HUES6 (cell line): ENCODE measurements around the gene KCNMA1.

ENCODE experiments used
- H3K27ac ChIP-seq: 2 replicates; pipeline ENCODE4 v1.7.0; 2013; ENCODE audit warnings: low read depth, mild to moderate bottlenecking, low read length, inconsistent platforms
- H3K27me3 ChIP-seq: 2 replicates; pipeline ENCODE4 v1.6.1; 2013; ENCODE audit warnings: low read length; ENCODE audit not compliant: control insufficient read depth, insufficient read depth
- H3K36me3 ChIP-seq: 2 replicates; pipeline ENCODE4 v1.6.1; 2013; ENCODE audit warnings: low read length; ENCODE audit not compliant: control insufficient read depth, insufficient read depth
- H3K4me1 ChIP-seq: 2 replicates; pipeline ENCODE4 v1.6.1; 2013; ENCODE audit warnings: low read length; ENCODE audit not compliant: control insufficient read depth, insufficient read depth
- H3K4me3 ChIP-seq: 2 replicates; pipeline ENCODE4 v1.5.1; 2013; ENCODE audit warnings: low read depth, low read length
- H3K9ac ChIP-seq: one replicate; pipeline ENCODE4 v1.6.1; 2013; ENCODE audit warnings: mild to moderate bottlenecking, low read length
- H3K9me3 ChIP-seq: 2 replicates; pipeline ENCODE4 v1.6.1; 2013; ENCODE audit warnings: low read depth, low read length; ENCODE audit not compliant: control insufficient read depth, insufficient read depth

Gene KCNMA1

DNA sequence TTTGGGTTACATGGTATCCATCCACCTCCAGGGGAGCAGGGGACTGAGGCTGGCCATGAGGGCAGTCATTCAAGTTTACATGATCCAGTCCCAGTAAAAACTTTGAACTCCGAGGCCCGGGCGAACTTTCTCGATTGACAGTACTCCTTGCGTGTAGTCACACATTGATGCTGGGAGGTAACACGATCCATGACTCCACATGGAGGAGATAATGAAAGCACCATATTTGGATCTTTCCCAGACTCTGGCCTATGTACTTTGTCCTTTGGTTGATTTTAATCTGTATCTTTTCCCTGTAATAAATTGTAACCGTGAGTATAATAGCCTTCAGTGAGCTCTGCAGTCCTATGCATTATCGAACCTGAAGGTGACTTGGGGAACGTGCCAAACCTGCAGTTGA lies 401.6 kb downstream of the KCNMA1 start:
- Histone ChIP-seq H3K9ac (no peak overlapping the region), H3K36me3 (no peaks in the 10 kb centered on the region), H3K9me3 (0 out of 2 replicates have a peak, but pooled peaks cover 2% of the 10 kb centered on the region), H3K4me1 (no peaks in the 10 kb centered on the region), H3K27me3 (no peaks in the 10 kb centered on the region), H3K4me3 (no peak overlapping the region), H3K27ac (no peak overlapping the region)

DNA sequence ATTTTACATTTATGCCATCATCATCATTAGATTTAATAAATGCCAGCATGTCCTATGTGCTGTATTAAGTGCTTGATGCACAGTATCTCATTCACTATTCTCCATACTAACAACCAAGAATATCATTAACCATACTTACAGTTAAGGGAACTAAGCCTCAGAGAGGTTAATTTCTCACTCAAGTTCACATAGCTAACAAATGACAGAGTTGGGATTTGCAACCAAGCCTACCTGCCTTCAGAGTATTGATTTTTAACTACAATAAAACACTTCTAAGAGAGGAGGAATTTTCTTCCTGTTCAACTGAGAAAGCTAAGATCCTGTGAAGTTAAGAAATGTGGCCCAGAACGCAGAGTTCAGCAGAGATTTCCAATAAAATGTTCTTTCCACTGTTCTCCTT lies 403.0 kb downstream of the KCNMA1 start:
- H3K27ac ChIP-seq: no peak overlapping the region

DNA sequence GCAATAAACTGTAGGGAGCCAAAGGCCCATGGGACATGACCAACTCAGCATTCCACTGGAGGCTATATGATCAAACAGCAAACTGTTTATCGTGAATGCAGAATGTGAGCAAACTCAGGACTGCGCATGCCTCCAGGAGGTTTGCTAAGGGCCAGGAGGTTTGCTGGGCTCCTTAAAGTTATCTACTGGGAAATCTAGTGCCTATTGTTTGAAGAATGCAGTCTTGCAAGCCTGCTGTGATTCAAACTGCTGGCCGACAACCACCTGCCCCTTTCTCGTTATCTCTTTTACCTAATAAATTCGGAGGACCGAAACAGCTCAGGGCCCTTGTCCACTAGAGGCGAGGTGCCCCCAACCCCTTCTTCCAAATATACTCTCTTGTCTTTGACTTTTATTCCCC lies 404.1 kb downstream of the KCNMA1 start:
- no peak overlapping the region for H3K27ac ChIP-seq
- 0 out of 2 replicates have a peak, but pooled peaks cover 2% of the 10 kb centered on the region for H3K9me3 ChIP-seq
- no peak overlapping the region for H3K9ac ChIP-seq
- no peaks in the 10 kb centered on the region for H3K4me1 ChIP-seq
- H3K27me3 ChIP-seq: no peaks in the 10 kb centered on the region
- no peak overlapping the region for H3K4me3 ChIP-seq
- no peaks in the 10 kb centered on the region for H3K36me3 ChIP-seq

More for the DNA sequence above, 403.0 kb downstream of the KCNMA1 start:
- 0 out of 2 replicates have a peak, but pooled peaks cover 2% of the 10 kb centered on the region for H3K9me3 ChIP-seq
- H3K36me3 ChIP-seq: no peaks in the 10 kb centered on the region
- no peak overlapping the region for H3K4me3 ChIP-seq
- H3K9ac ChIP-seq: no peak overlapping the region
- no peaks in the 10 kb centered on the region for H3K4me1 ChIP-seq
- H3K27me3 ChIP-seq: no peaks in the 10 kb centered on the region

DNA sequence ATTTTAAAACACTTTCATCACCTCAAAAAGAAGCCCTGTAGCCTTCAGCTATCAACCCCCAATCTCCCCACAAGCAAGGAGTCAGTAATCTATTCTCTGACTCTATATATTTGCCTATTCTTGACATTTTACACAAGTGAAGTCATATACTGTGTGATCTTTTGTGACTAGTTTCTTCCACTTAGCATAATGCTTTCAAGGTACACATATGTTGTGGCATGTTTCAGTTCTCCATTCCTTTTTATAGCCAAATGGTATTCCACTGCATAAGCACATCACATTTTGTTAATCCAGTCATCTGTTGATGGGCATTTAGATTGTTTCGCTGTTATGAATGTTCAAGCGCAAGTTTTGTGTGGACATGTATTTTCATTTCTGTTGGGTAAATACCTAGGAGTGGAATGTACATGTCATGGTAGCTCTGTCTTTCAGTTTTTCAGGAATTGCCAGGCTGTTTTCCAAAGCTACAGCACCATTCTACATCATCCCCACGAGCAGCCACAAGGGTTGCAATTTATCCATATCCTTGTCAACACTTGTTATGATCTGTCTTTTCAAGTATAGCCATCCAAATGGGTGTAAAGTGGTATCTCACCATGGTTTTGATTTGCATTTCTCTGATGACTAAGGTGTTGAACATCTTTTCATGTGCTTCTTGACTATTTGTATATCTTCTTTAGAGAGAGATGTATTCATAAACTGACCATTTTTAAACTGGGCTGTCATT lies 405.6 kb downstream of the KCNMA1 start:
- Histone ChIP-seq H3K9me3 (0 out of 2 replicates have a peak, but pooled peaks cover 2% of the 10 kb centered on the region), H3K27ac (no peak overlapping the region), H3K27me3 (no peaks in the 10 kb centered on the region), H3K9ac (no peak overlapping the region), H3K4me3 (no peak overlapping the region), H3K36me3 (no peaks in the 10 kb centered on the region), H3K4me1 (no peaks in the 10 kb centered on the region)

DNA sequence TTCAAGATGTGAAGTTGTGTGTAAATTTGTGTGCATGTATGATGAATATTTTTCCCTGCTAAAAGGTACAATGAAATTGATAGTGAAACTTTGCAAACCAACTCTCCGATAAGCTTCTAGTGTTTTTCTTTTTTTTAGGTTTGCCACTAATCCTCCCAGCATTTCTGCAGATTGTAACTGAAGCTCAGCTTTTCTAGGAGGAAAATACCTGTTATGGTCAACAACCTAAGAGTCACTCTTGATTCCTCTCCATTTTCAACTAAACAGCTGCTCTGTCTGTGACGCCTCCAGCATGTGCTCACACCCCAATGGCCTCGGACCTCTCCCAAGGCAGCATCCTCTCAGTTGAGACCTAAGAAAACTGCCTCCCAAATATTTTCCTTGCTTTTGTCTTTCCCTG lies 406.2 kb downstream of the KCNMA1 start:
- peaks cover 4% of the 10 kb centered on the region; the same call in 1 of the 2 replicates for H3K4me1 ChIP-seq
- no peaks in the 10 kb centered on the region for H3K27me3 ChIP-seq
- H3K27ac ChIP-seq: no peak overlapping the region
- no peak overlapping the region for H3K4me3 ChIP-seq
- no peak overlapping the region for H3K9ac ChIP-seq
- no peaks in the 10 kb centered on the region for H3K36me3 ChIP-seq
- H3K9me3 ChIP-seq: 0 out of 2 replicates have a peak, but pooled peaks cover 2% of the 10 kb centered on the region

DNA sequence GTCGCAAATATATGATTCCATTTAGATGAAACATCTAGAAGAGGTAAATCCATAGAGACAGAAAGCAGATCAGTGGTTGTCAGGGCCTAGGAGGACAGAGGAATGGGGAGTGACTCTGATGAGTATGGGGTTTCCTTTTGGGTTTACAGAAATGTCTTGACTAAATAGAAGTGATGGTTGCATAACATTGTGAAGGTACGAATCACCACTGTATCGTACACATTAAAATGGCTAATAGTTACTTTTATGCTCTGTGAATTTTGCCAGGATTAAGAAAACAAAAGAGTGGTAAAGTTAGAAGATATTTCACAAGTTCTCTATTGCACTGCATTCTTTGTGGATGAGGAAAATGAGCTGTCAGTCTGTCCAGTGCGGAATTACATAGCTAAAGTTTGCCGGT lies 407.4 kb downstream of the KCNMA1 start:
- no peaks in the 10 kb centered on the region for H3K27me3 ChIP-seq
- no peaks in the 10 kb centered on the region for H3K36me3 ChIP-seq
- H3K9ac ChIP-seq: no peak overlapping the region
- no peaks in the 10 kb centered on the region for H3K9me3 ChIP-seq
- H3K4me1 ChIP-seq: peaks cover 8% of the 10 kb centered on the region; the same call in 1 of the 2 replicates
- H3K4me3 ChIP-seq: no peak overlapping the region
- no peak overlapping the region for H3K27ac ChIP-seq

DNA sequence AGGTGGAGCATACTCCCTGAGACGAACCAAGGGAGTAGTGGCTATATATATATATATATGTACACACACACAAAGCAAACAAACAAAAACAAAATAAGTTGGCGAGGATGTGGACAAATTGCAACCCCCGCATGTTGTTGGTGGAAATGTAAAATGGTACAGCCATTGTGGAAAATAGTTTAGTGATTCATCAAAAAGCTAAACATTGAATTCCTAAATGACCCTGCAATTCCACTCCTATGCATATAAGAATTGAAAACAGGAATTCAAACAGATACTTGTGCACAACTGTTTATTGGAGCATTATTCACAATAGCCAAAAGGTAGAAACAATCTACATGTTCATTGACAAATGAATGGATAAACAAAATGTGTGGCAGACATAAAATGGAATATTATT lies 407.9 kb downstream of the KCNMA1 start:
- H3K4me1 ChIP-seq: peaks cover 8% of the 10 kb centered on the region; the same call in 1 of the 2 replicates
- no peaks in the 10 kb centered on the region for H3K9me3 ChIP-seq
- no peaks in the 10 kb centered on the region for H3K27me3 ChIP-seq
- H3K27ac ChIP-seq: no peak overlapping the region
- H3K36me3 ChIP-seq: no peaks in the 10 kb centered on the region
- H3K9ac ChIP-seq: no peak overlapping the region
- H3K4me3 ChIP-seq: no peak overlapping the region

DNA sequence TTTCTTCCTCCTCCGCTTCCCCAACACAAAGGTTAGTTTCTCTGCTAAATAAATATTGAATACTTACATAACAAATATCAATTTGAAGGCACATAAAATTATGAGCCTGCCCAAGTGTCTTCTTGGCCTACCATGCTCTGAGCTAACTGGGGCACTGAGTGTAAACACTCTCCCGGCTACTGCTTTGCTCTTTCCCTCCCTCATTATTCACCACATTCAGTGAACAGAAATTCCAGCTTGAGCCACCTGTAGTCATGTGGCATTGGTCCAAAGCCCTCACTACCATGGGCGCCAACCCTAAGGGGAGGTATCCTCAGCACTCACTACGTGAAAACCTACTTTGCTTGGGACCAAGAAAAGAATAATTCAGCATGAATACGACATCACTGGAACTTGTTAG lies 409.0 kb downstream of the KCNMA1 start:
- H3K9ac ChIP-seq: no peak overlapping the region
- no peak overlapping the region for H3K4me3 ChIP-seq
- H3K9me3 ChIP-seq: no peaks in the 10 kb centered on the region
- H3K27ac ChIP-seq: no peak overlapping the region
- no peaks in the 10 kb centered on the region for H3K27me3 ChIP-seq
- peaks cover 8% of the 10 kb centered on the region; the same call in 1 of the 2 replicates for H3K4me1 ChIP-seq
- no peaks in the 10 kb centered on the region for H3K36me3 ChIP-seq

DNA sequence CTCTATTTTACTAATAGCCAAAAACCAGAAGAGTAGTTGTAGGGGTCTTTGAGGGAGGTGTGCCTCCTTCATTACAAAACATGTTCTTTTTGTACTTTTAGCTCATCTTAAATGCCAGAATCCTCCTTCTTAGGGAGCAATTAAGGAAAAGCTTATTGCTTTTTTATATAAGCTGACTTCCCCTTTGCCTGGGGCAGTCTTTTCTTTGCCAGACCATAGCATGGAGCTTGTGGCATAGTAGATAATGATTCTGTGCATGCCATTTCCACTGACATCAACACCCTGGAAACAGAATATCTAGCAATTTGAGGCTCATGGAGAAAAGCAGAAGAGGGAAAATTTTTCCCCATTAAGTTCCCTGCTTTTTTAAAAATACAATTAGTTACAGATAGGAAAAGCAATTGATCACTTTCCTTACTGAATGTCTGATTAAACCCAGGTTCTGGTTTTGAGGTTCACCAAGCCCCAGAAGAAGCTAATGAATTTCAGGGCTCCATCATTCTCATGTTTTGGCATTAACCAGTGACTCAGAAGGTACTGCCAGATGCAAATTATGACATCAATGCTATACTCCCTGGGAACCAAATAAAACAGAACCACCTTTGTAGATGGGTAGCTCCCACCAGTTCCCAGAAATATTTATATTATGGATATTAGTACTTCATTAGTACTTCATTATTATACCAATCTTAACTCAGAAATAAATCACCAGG lies 410.6 kb downstream of the KCNMA1 start:
- Histone ChIP-seq H3K4me1 (peaks cover 8% of the 10 kb centered on the region; the same call in 1 of the 2 replicates), H3K27me3 (no peaks in the 10 kb centered on the region), H3K36me3 (no peaks in the 10 kb centered on the region), H3K27ac (no peak overlapping the region), H3K9ac (no peak overlapping the region), H3K4me3 (no peak overlapping the region), H3K9me3 (no peaks in the 10 kb centered on the region)

DNA sequence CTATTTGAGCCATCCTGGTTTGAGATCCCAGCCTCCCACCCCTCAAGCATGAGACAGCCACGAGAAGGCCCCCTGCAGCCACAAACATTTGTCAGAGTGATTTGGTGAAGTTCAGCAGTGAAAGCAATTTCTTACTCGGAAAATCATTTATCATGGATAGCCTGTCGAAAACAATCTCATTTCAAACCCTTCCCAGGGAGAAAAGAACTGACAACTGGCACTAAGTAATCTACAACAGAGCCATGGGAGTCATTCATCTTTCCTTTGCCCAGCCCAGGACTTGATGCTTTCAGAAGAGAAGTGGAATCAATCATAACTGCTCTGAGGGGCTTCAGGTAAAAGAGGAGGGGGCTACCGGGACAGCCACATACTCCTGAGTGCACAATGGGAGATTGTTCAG lies 411.2 kb downstream of the KCNMA1 start:
- Histone ChIP-seq H3K9ac (no peak overlapping the region), H3K4me1 (peaks cover 8% of the 10 kb centered on the region; the same call in 1 of the 2 replicates), H3K9me3 (no peaks in the 10 kb centered on the region), H3K27ac (no peak overlapping the region), H3K27me3 (no peaks in the 10 kb centered on the region), H3K36me3 (no peaks in the 10 kb centered on the region), H3K4me3 (no peak overlapping the region)

DNA sequence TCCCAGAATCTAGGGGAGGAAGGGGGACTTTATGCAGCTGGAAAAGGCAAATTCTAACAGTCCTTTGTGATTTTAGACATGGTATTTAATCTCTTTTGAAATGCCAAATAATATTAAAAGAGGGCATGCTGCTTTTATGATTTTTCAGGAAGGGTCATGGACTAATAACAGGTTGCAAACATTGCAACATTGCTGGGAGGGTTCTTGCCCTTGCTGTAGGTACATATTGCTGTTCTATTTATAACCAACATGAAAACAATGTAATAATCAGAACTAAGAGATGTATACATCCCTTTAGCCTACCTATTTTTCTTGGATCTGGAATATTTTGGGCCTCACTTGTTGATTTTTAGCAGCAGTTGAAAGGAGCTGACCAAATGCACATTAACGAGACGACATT lies 411.6 kb downstream of the KCNMA1 start:
- Histone ChIP-seq H3K9ac (no peak overlapping the region), H3K27ac (no peak overlapping the region), H3K36me3 (no peaks in the 10 kb centered on the region), H3K4me3 (no peak overlapping the region), H3K27me3 (no peaks in the 10 kb centered on the region), H3K4me1 (peaks cover 8% of the 10 kb centered on the region; the same call in 1 of the 2 replicates), H3K9me3 (no peaks in the 10 kb centered on the region)
